Left ventricle myocardium superior (tissue), 1 donor: ENCODE measurements around the gene ZNF790. TPM values are rescaled to one million over a fixed set of nuclear protein-coding genes. Genes with fewer than 3 reads are reported as not detected.

Experiments
- ATAC-seq: fragments of 200-7000 bp; cut with Tn5 transposase; one replicate; pipeline ENCODE4 v1.9.1; 2020; ENCODE audit warnings: mild to moderate bottlenecking, moderate library complexity
- DNase-seq: peaks from one replicate; pipeline ENCODE4 v3.0.0-alpha.2; 2020
- intact Hi-C: fragments of 100-400 bp; cut with micrococcal nuclease; formaldehyde crosslinking; loops from one replicate; pipeline ENCODE4 v1.11.0; 2022
- total RNA-seq: library from RNA; stranded (reverse); fragmentation: NEBNext Ultra II Directional; extraction: Animal tissue kit (Norgen Biotek cat#: 25700); gene quantifications from one replicate; pipeline ENCODE4 v1.2.1, GENCODE V29; 2021
- donor health status: DM: no; HTN: yes; CAD: no; lungs with severe emphysema.

The ZNF790 gene
- total RNA-seq, 1 donor from 2014 or later: 10.8 TPM

GRCh38 chr19:36773223-36773579 is 65.0 kb downstream of the ZNF790 start:
- no peak for DNase-seq
- intact Hi-C loops: no loop called here
- no peak for ATAC-seq

GRCh38 chr19:36772311-36773222 is 65.6 kb downstream of the ZNF790 start, which contains the start of gene ZNF850:
TSS of gene ZNF850 (minus strand) at chr19:36772807. CDS start at chr19:36762606, 10,201 bp downstream.
- intact Hi-C loops: no loop called here
- DNase-seq: peak; percentile 98
- ATAC-seq: peak; percentile 97

GRCh38 chr19:36771261-36772231 is 66.6 kb downstream of the ZNF790 start:
- intact Hi-C loops: no loop called here
- peak; percentile 65 for DNase-seq
- peak; percentile 55 for ATAC-seq

Other genes starting within 250 kb of the ZNF790 start
- 17.4 TPM for gene ZNF382, start 233.1 kb downstream of the ZNF790 start, total RNA-seq
- 10.8 TPM for gene ZNF461, start 171.6 kb downstream of the ZNF790 start, total RNA-seq
- 3.7 TPM for gene ZNF567, start 150.8 kb downstream of the ZNF790 start, total RNA-seq
- 5.6 TPM for gene ZNF850, start 65.6 kb downstream of the ZNF790 start, total RNA-seq
- gene ZNF345, start 12.5 kb upstream of the ZNF790 start, total RNA-seq: 2.9 TPM
- 2.8 TPM for gene ZNF829, start 77.9 kb upstream of the ZNF790 start, total RNA-seq
- gene ZNF568, start 77.9 kb upstream of the ZNF790 start, total RNA-seq: 7.4 TPM
- gene ZNF420, start 240.0 kb upstream of the ZNF790 start, total RNA-seq: 8.4 TPM